PC-3 (cell line): ENCODE measurements around the gene AJAP1. TPM values are rescaled to one million over a fixed set of nuclear protein-coding genes. Genes with fewer than 3 reads are reported as not detected.

Source experiments
- ATAC-seq: fragments of 200-7000 bp; cut with Tn5 transposase; 2 replicates; pipeline ENCODE4 v1.9.1; 2020; ENCODE audit warnings: mild to moderate bottlenecking, moderate library complexity
- BruUV-seq: library from RNA; stranded (reverse); fragments of 400-500 nt; replicated peaks from 2 replicates; lab custom pipeline; 2021; lab: Mats Ljungman, UMichigan
- CTCF ChIA-PET: fragments of 300-600 bp; sonication (Branson Sonifier 250); formaldehyde crosslinking; loops from one replicate; lab custom pipeline; 2022; ENCODE audit warnings: antibody characterized with exemption; lab: Charles Lee
- POLR2A ChIA-PET: fragments of 300-600 bp; sonication (Branson Sonifier 250); formaldehyde crosslinking; loops from one replicate; lab custom pipeline; 2022; ENCODE audit warnings: antibody characterized with exemption; ENCODE audit not compliant: unreplicated experiment; lab: Charles Lee
- DNase-seq: peaks from one replicate; pipeline ENCODE4 v3.0.0-alpha.2; 2015
- H2AFZ ChIP-seq: fragments of 300-600 bp; sonication (generic); 2 replicates; pipeline ENCODE4 v1.6.0; 2016; ENCODE audit warnings: antibody characterized with exemption, low read length
- H3F3A ChIP-seq: fragments of 300-600 bp; sonication (generic); one replicate; pipeline ENCODE4 v1.6.0; 2017; ENCODE audit warnings: antibody characterized with exemption, low read length, control low read depth, mild to moderate bottlenecking; ENCODE audit not compliant: unreplicated experiment
- H3K27ac ChIP-seq: fragments of 300-600 bp; sonication (generic); 2 replicates; pipeline ENCODE4 v1.5.1; 2016; ENCODE audit warnings: mild to moderate bottlenecking, low read length
- H3K27me3 ChIP-seq: fragments of 300-600 bp; sonication (generic); 2 replicates; pipeline ENCODE4 v1.6.1; 2016; ENCODE audit warnings: low read length, mixed read lengths
- H3K36me3 ChIP-seq: fragments of 300-600 bp; sonication (generic); 2 replicates; pipeline ENCODE4 v1.6.1; 2016; ENCODE audit warnings: low read depth, mixed run types, low read length, mixed read lengths
- H3K4me1 ChIP-seq: fragments of 300-600 bp; sonication (generic); 2 replicates; pipeline ENCODE4 v1.5.1; 2016; ENCODE audit warnings: low read length; ENCODE audit not compliant: insufficient read depth
- H3K4me2 ChIP-seq: fragments of 300-600 bp; sonication (generic); 2 replicates; pipeline ENCODE4 v1.6.0; 2016; ENCODE audit warnings: low read length
- H3K4me3 ChIP-seq: fragments of 300-600 bp; sonication (generic); 2 replicates; pipeline ENCODE4 v1.5.1; 2016; ENCODE audit warnings: mild to moderate bottlenecking, low read length, mixed read lengths
- H3K79me2 ChIP-seq: fragments of 300-600 bp; sonication (generic); 2 replicates; pipeline ENCODE4 v1.6.1; 2017; ENCODE audit warnings: low read length, mixed read lengths
- H3K9ac ChIP-seq: fragments of 300-600 bp; sonication (generic); 2 replicates; pipeline ENCODE4 v1.6.0; 2016; ENCODE audit warnings: mild to moderate bottlenecking, low read length
- H3K9me2 ChIP-seq: fragments of 300-600 bp; sonication (generic); replicated peaks from 2 replicates; pipeline ENCODE4 v1.6.1; 2016; ENCODE audit warnings: mixed run types, low read length, mixed read lengths
- H3K9me3 ChIP-seq: fragments of 300-600 bp; sonication (generic); 2 replicates; pipeline ENCODE4 v1.6.1; 2016; ENCODE audit warnings: low read length, mixed read lengths
- H4K20me1 ChIP-seq: fragments of 300-600 bp; sonication (generic); 2 replicates; pipeline ENCODE4 v1.6.1; 2016; ENCODE audit warnings: low read length, mixed read lengths
- EZH2 ChIP-seq: fragments of 300-600 bp; sonication (generic); IDR thresholded peaks from one replicate; pipeline ENCODE4 v1.6.1; 2017; ENCODE audit warnings: antibody characterized with exemption, mild to moderate bottlenecking, low read length; ENCODE audit not compliant: unreplicated experiment
- EZH2phosphoT487 ChIP-seq: fragments of 300-600 bp; sonication (generic); IDR thresholded peaks from 2 replicates; pipeline ENCODE4 v1.6.1; 2018; ENCODE audit warnings: mild to moderate bottlenecking, antibody characterized with exemption, low read length, borderline replicate concordance
- intact Hi-C: fragments of 100-400 bp; cut with micrococcal nuclease; formaldehyde crosslinking; loops from 2 replicates; pipeline ENCODE4 v1.9.0; 2023
- total RNA-seq: library from RNA; depleted of rRNA; stranded (reverse); fragments of >200 nt; gene quantifications from 2 replicates; pipeline ENCODE4 v1.2.3, GENCODE V29; 2014
- TF ChIP-seq, protein P1 (sequence below): fragments of 300-600 bp; sonication (generic); conservative IDR thresholded peaks from 2 replicates; pipeline ENCODE4 v1.5.1; 2017; ENCODE audit warnings: antibody characterized with exemption, low read depth, mild to moderate bottlenecking, low read length

AJAP1 gene
- total RNA-seq, 1 experiment from 2014 or later = not detected

DNA sequence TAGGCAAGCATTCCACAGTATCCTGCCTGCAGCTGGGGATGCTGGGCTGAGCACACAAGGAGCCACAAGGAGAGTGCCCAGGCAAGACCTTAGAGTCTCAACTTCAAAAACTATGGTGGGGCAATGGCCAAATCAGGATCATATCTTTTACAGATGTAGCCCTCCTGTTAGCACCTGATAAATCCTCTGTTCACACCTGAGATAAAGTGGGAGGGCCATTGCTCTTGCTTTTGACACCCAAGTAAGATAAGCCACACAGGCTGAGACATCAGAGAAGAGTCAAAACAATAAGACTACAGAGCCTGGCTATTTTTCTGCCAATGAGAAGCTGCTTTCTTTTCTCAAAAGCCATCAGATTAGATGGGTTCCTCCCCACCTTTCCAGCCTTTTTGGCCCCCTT, 148.9 kb downstream of the AJAP1 start:
- Histone ChIP-seq H3K27ac (no peak overlapping the region), H3K9me2 (no peaks in the 10 kb centered on the region), H3K4me1 (no peaks in the 10 kb centered on the region), H3K27me3 (no peaks in the 10 kb centered on the region), H3K9ac (no peak overlapping the region), H3K36me3 (no peaks in the 10 kb centered on the region), H4K20me1 (no peaks in the 10 kb centered on the region), H3K9me3 (peaks cover 35% of the 10 kb centered on the region; the same call in 1 of the 2 replicates), H3K79me2 (no peaks in the 10 kb centered on the region), H2AFZ (no peak overlapping the region), H3K4me3 (no peak overlapping the region), H3F3A (no peaks in the 10 kb centered on the region), H3K4me2 (no peak overlapping the region)
- no TSS peak for BruUV-seq
- DNase-seq (no peak), ATAC-seq (no peak)
- ChIA-PET CTCF (no interaction called here), POLR2A (no interaction called here)
- intact Hi-C loops = no loop called here
- TF ChIP-seq EZH2 = no peak
- TF ChIP-seq, protein P1, sequence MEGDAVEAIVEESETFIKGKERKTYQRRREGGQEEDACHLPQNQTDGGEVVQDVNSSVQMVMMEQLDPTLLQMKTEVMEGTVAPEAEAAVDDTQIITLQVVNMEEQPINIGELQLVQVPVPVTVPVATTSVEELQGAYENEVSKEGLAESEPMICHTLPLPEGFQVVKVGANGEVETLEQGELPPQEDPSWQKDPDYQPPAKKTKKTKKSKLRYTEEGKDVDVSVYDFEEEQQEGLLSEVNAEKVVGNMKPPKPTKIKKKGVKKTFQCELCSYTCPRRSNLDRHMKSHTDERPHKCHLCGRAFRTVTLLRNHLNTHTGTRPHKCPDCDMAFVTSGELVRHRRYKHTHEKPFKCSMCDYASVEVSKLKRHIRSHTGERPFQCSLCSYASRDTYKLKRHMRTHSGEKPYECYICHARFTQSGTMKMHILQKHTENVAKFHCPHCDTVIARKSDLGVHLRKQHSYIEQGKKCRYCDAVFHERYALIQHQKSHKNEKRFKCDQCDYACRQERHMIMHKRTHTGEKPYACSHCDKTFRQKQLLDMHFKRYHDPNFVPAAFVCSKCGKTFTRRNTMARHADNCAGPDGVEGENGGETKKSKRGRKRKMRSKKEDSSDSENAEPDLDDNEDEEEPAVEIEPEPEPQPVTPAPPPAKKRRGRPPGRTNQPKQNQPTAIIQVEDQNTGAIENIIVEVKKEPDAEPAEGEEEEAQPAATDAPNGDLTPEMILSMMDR = no peak
- TF ChIP-seq EZH2phosphoT487 = no peak

DNA sequence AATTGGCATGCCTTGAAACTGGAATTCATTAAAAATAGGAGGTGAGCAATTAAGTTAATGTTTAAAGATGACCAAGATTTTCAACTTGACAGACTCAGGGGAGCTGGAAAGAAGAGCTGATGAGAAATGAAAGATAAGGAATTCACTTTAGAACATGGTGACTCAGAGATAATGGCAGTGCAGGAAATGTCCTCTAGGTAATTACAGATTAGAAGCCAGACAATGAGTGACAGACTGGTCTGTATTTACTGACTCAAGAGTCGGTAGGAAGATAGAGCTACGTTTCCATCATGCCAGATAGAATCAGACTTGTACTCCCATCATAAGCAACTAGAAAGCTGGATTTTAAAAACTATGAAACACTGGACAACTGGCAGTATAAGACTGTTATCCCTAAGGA, 151.6 kb downstream of the AJAP1 start:
- Histone ChIP-seq H3F3A (no peaks in the 10 kb centered on the region), H2AFZ (no peak overlapping the region), H3K36me3 (no peaks in the 10 kb centered on the region), H3K9ac (no peak overlapping the region), H3K4me3 (no peak overlapping the region), H3K9me3 (0 out of 2 replicates have a peak, but pooled peaks cover 17% of the 10 kb centered on the region), H3K9me2 (no peaks in the 10 kb centered on the region), H3K4me1 (no peaks in the 10 kb centered on the region), H3K79me2 (no peaks in the 10 kb centered on the region), H3K27ac (no peak overlapping the region), H4K20me1 (no peaks in the 10 kb centered on the region), H3K27me3 (no peaks in the 10 kb centered on the region), H3K4me2 (no peak overlapping the region)
- TF ChIP-seq EZH2 (no peak), EZH2phosphoT487 (no peak)
- TF ChIP-seq, protein P1 = no peak
- intact Hi-C loops = no loop called here
- no TSS peak for BruUV-seq
- DNase-seq (no peak), ATAC-seq (no peak)
- CTCF ChIA-PET = no interaction called here
- POLR2A ChIA-PET = no interaction called here

DNA sequence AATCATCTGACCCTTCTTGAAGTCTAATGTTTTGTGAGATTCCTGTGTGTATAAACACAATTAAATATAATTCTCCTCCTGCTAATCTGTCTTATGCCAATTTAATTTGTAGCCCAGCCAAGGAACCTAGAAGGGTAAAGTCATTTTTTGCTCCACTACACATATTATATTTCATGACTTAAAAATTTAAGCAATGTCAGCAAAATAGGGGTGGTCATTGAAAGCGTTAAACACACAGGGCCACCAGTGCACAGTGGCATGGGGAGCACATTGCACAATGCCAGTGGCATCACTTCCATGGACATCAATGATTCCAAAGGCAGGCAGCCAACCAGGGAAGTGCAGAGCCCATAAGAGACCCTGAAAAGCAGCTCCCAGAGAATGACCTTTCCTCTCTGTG, 166.1 kb downstream of the AJAP1 start:
- Histone ChIP-seq H3K4me1 (no peaks in the 10 kb centered on the region), H3K27me3 (no peaks in the 10 kb centered on the region), H3K4me2 (no peak overlapping the region), H3K4me3 (no peak overlapping the region), H2AFZ (no peak overlapping the region), H3K9ac (no peak overlapping the region), H3K36me3 (no peaks in the 10 kb centered on the region), H3K9me3 (peaks cover 19% of the 10 kb centered on the region; the same call in 1 of the 2 replicates), H3K9me2 (no peaks in the 10 kb centered on the region), H4K20me1 (no peaks in the 10 kb centered on the region), H3F3A (no peaks in the 10 kb centered on the region), H3K79me2 (no peaks in the 10 kb centered on the region), H3K27ac (no peak overlapping the region)
- intact Hi-C loops = no loop called here
- TF ChIP-seq, protein P1 = no peak
- TF ChIP-seq EZH2phosphoT487 (no peak), EZH2 (no peak)
- BruUV-seq = no TSS peak
- POLR2A ChIA-PET = no interaction called here
- DNase-seq = no peak
- ATAC-seq = no peak
- CTCF ChIA-PET = no interaction called here
